K562 (cell line): ENCODE results near the gene TTC16. TPM values are rescaled to one million over a fixed set of nuclear protein-coding genes. Genes with fewer than 3 reads are reported as not detected.

Experiments
- ATAC-seq: fragments of 200-7000 bp; cut with Tn5 transposase; 3 replicates; pipeline ENCODE4 v1.9.1; 2020; ENCODE audit warnings: moderate library complexity
- BruUV-seq: library from RNA; stranded (reverse); fragments of 400-500 nt; replicated peaks from 2 replicates; lab custom pipeline; 2021; lab: Mats Ljungman, UMichigan
- CTCF ChIA-PET: fragments of 300-600 bp; formaldehyde crosslinking; extraction: SDS; loops from one replicate; lab custom pipeline; 2021; ENCODE audit warnings: low intra/inter-chr PET ratio; lab: Yijun Ruan, JAX
- POLR2A ChIA-PET: fragments of 300-600, 350-650 bp; sonication (Branson Sonifier 250); formaldehyde crosslinking; extraction: SDS; loops from one replicate; lab custom pipeline; 2021; ENCODE audit warnings: antibody characterized with exemption, inconsistent platforms; lab: Yijun Ruan, JAX
- DNase-seq, 4 experiments: peaks; one replicate each; pipeline versions ENCODE4 v3.0.0 to v3.0.0-alpha.2; 2011 to 2018; ENCODE audit warnings: low spot score in 3 of 4, mixed read lengths in 3 of 4; ENCODE audit errors: extremely low read depth in 1 of 4
- FAIRE-seq: peaks from 2 replicates; lab custom pipeline; 2011; peaks lifted over from hg19 to GRCh38; lab: Jason Lieb, UNC
- H2AFZ ChIP-seq: 2 replicates; pipeline ENCODE4 v1.6.0; 2011; ENCODE audit warnings: low read depth, low read length, control low read depth, inconsistent platforms
- H3K27ac ChIP-seq: fragments of 200-600 bp; 3 replicates; pipeline ENCODE4 v1.8.0; 2011; ENCODE audit warnings: low read depth, mild to moderate bottlenecking, control low read depth, inconsistent platforms, low read length, moderate library complexity, mixed read lengths; ENCODE audit errors: extremely low read depth
- H3K27me3 ChIP-seq, 2 experiments: fragments of 300-600 bp in 1 of 2; 2 replicates in 1 of 2; 3 replicates in 1 of 2; pipeline versions ENCODE4 v1.6.0 to v1.8.0; 2011; ENCODE audit warnings: inconsistent platforms in 2 of 2, low read length in 2 of 2, mild to moderate bottlenecking in 1 of 2, mixed read lengths in 1 of 2, moderate library complexity in 1 of 2; ENCODE audit not compliant: control insufficient read depth in 2 of 2, insufficient read depth in 2 of 2
- H3K36me3 ChIP-seq: fragments of 300-600 bp; 3 replicates; pipeline ENCODE4 v1.8.0; 2011; ENCODE audit warnings: mild to moderate bottlenecking, low read length, inconsistent platforms; ENCODE audit not compliant: control insufficient read depth, insufficient read depth
- H3K4me1 ChIP-seq, 2 experiments: fragments of 200-600 bp in 1 of 2; replicated peaks in 1 of 2; 2 replicates in 1 of 2; 3 replicates in 1 of 2; pipeline versions ENCODE4 v1.5.1 to v1.8.0; 2011; ENCODE audit warnings: inconsistent platforms in 2 of 2, low read length in 2 of 2, mild to moderate bottlenecking in 1 of 2, mixed read lengths in 1 of 2, moderate library complexity in 1 of 2; ENCODE audit not compliant: control insufficient read depth in 2 of 2, insufficient read depth in 2 of 2
- H3K4me2 ChIP-seq: 2 replicates; pipeline ENCODE4 v1.6.1; 2011; ENCODE audit warnings: low read length, control low read depth, inconsistent platforms, mixed read lengths; ENCODE audit not compliant: insufficient read depth
- H3K4me3 ChIP-seq: fragments of 200-600 bp; sonication (generic), shearing (Covaris generic); 2 replicates; pipeline ENCODE4 v1.5.1; 2016; ENCODE audit warnings: control low read depth, inconsistent platforms
- H3K79me2 ChIP-seq: fragments of 200-600 bp; 3 replicates; pipeline ENCODE4 v1.8.0; 2011; ENCODE audit warnings: low read length, inconsistent platforms; ENCODE audit not compliant: control insufficient read depth, insufficient read depth
- H3K9ac ChIP-seq, 2 experiments: 2 replicates each; pipeline versions ENCODE4 v1.6.0 to v1.6.1; 2011; ENCODE audit warnings: low read depth in 2 of 2, low read length in 2 of 2, control low read depth in 1 of 2, inconsistent platforms in 1 of 2, mild to moderate bottlenecking in 1 of 2, mixed read lengths in 1 of 2; ENCODE audit not compliant: insufficient read depth in 1 of 2
- H3K9me1 ChIP-seq: one replicate; pipeline ENCODE4 v1.6.0; 2011; ENCODE audit warnings: inconsistent platforms, mild to moderate bottlenecking, low read length, moderate library complexity; ENCODE audit not compliant: control insufficient read depth, insufficient read depth
- H3K9me3 ChIP-seq: replicated peaks from 2 replicates; pipeline ENCODE4 v1.5.1; 2011; ENCODE audit warnings: low read depth, low read length, inconsistent platforms; ENCODE audit not compliant: control insufficient read depth, insufficient read depth
- H4K20me1 ChIP-seq: replicated peaks from 2 replicates; pipeline ENCODE4 v1.6.1; 2011; ENCODE audit warnings: low read length, inconsistent platforms, mixed read lengths; ENCODE audit not compliant: control insufficient read depth, insufficient read depth
- FOXP1 ChIP-seq: sonication (generic); formaldehyde crosslinking; IDR thresholded peaks from 2 replicates; pipeline ENCODE4 v1.8.0; 2022; ENCODE audit warnings: mild to moderate bottlenecking, missing genetic modification reagents
- KDM1A ChIP-seq, 2 experiments: fragments of 450-650 bp; IDR thresholded peaks; 2 replicates each; pipeline ENCODE4 v1.6.1; 2016; ENCODE audit warnings: mild to moderate bottlenecking in 2 of 2
- PTTG1 ChIP-seq: fragments of 450-650 bp; IDR thresholded peaks from 2 replicates; pipeline ENCODE4 v1.6.1; 2016; ENCODE audit warnings: low read depth, mild to moderate bottlenecking, missing genetic modification characterization, missing compliant biosample characterization
- RBM25 ChIP-seq: fragments of 200-400 bp; formaldehyde crosslinking; IDR thresholded peaks from 2 replicates; pipeline ENCODE4 v1.6.1; 2018; ENCODE audit warnings: low read length, low read depth, moderate library complexity; ENCODE audit not compliant: severe bottlenecking
- RCOR1 ChIP-seq, 2 experiments: IDR thresholded peaks; 2 replicates each; pipeline ENCODE4 v1.6.1; 2012; ENCODE audit warnings: low read depth in 2 of 2, low read length in 2 of 2, borderline replicate concordance in 1 of 2, improper control_type of control experiment in 1 of 2
- SMARCA5 ChIP-seq: fragments of 450-650 bp; IDR thresholded peaks from 2 replicates; pipeline ENCODE4 v1.6.1; 2016
- ZNF140 ChIP-seq: fragments of 250-450 bp; sonication (Bioruptor Pico); IDR thresholded peaks from 2 replicates; pipeline ENCODE4 v1.8.0; 2021; ENCODE audit warnings: moderate library complexity, mild to moderate bottlenecking, inconsistent platforms
- ZNF146 ChIP-seq: IDR thresholded peaks from one replicate; pipeline ENCODE4 v1.6.1; 2018; ENCODE audit warnings: missing compliant biosample characterization; ENCODE audit not compliant: unreplicated experiment
- WGBS: fragments of 100-300 bp; shearing (Covaris generic); methylation state at CpG from one replicate; pipeline ENCODE4 v1.1.6; 2016; ENCODE audit warnings: low coverage, mixed read lengths; ENCODE audit not compliant: insufficient coverage; ENCODE audit errors: missing lambda C conversion rate; 5-methylcytosine and 5-hydroxymethylcytosine counted together
- in situ Hi-C: fragments of 300-500 bp; cut with MboI; formaldehyde crosslinking; loops from 4 replicates; pipeline ENCODE4 v1.15.0; 2018; ENCODE audit warnings: inconsistent platforms, mixed read lengths
- intact Hi-C: fragments of 100-400 bp; cut with micrococcal nuclease; formaldehyde crosslinking; loops from 2 replicates; pipeline ENCODE4 v1.14.2; 2022
- polyA plus RNA-seq, 8 experiments: library from polyadenylated mRNA; depleted of rRNA in 4 of 8; stranded (reverse) in 5 of 8; unstranded in 3 of 8; fragments of >200 nt; fragmentation: Nextera tagmentation in 2 of 8; fragmentation: Illumina TruSeq in 1 of 8; extraction: Ambion mirVana in 2 of 8; extraction: Trizol in 1 of 8; gene quantifications; 2 replicates each; pipeline versions ENCODE4 v1.2.1 to v1.2.3, GENCODE V29; 2011 to 2014; ENCODE audit warnings: inconsistent platforms in 1 of 8, missing spikeins in 1 of 8
- total RNA-seq, 7 experiments: library from RNA; depleted of rRNA in 6 of 7; stranded (reverse); fragments of >200 nt in 6 of 7; fragmentation: Illumina TruSeq in 2 of 7; extraction: Trizol in 2 of 7; gene quantifications; 2 replicates each; pipeline versions ENCODE4 v1.2.1 to v1.2.3, GENCODE V29; 2011 to 2021; ENCODE audit warnings: low replicate concordance in 1 of 7
- TF ChIP-seq, protein P1 (sequence below): fragments of 450-650 bp; IDR thresholded peaks from 2 replicates; pipeline ENCODE4 v1.6.1; 2016; ENCODE audit warnings: low read depth
- TF ChIP-seq, protein P2 (sequence below): fragments of 450-650 bp; IDR thresholded peaks from 2 replicates; pipeline ENCODE4 v1.6.1; 2016; ENCODE audit warnings: borderline replicate concordance

Gene TTC16
- total and polyA plus RNA-seq, 9 of the 15 experiments (the other 6 are each of a cell fraction or from before 2014, with no cell fraction given): 0.11 TPM; not detected in 8

DNA sequence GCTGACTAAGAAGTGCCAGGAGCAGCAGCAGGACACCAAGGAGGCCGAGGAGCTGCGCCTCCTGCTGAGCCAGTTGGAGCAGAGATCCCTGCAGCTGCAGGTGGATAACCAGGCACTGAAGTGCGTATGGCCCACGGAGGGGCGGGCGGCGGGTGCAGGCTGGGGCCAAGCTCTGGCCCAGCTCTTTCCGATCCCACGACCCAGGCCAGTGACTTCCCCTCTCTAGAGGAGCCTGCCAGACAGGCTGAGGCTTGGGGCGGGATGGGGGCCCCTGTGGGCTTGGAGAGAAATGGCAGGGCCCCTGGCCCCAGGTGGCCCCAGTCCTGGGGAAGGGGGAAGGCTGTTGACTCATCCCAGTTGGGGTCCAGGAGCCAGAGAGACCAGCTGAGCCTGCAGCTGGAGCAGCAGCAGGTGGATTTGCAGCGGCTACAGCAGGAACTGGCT, 4.0 kb upstream of the TTC16 start (continued):
- TF ChIP-seq, protein P1, sequence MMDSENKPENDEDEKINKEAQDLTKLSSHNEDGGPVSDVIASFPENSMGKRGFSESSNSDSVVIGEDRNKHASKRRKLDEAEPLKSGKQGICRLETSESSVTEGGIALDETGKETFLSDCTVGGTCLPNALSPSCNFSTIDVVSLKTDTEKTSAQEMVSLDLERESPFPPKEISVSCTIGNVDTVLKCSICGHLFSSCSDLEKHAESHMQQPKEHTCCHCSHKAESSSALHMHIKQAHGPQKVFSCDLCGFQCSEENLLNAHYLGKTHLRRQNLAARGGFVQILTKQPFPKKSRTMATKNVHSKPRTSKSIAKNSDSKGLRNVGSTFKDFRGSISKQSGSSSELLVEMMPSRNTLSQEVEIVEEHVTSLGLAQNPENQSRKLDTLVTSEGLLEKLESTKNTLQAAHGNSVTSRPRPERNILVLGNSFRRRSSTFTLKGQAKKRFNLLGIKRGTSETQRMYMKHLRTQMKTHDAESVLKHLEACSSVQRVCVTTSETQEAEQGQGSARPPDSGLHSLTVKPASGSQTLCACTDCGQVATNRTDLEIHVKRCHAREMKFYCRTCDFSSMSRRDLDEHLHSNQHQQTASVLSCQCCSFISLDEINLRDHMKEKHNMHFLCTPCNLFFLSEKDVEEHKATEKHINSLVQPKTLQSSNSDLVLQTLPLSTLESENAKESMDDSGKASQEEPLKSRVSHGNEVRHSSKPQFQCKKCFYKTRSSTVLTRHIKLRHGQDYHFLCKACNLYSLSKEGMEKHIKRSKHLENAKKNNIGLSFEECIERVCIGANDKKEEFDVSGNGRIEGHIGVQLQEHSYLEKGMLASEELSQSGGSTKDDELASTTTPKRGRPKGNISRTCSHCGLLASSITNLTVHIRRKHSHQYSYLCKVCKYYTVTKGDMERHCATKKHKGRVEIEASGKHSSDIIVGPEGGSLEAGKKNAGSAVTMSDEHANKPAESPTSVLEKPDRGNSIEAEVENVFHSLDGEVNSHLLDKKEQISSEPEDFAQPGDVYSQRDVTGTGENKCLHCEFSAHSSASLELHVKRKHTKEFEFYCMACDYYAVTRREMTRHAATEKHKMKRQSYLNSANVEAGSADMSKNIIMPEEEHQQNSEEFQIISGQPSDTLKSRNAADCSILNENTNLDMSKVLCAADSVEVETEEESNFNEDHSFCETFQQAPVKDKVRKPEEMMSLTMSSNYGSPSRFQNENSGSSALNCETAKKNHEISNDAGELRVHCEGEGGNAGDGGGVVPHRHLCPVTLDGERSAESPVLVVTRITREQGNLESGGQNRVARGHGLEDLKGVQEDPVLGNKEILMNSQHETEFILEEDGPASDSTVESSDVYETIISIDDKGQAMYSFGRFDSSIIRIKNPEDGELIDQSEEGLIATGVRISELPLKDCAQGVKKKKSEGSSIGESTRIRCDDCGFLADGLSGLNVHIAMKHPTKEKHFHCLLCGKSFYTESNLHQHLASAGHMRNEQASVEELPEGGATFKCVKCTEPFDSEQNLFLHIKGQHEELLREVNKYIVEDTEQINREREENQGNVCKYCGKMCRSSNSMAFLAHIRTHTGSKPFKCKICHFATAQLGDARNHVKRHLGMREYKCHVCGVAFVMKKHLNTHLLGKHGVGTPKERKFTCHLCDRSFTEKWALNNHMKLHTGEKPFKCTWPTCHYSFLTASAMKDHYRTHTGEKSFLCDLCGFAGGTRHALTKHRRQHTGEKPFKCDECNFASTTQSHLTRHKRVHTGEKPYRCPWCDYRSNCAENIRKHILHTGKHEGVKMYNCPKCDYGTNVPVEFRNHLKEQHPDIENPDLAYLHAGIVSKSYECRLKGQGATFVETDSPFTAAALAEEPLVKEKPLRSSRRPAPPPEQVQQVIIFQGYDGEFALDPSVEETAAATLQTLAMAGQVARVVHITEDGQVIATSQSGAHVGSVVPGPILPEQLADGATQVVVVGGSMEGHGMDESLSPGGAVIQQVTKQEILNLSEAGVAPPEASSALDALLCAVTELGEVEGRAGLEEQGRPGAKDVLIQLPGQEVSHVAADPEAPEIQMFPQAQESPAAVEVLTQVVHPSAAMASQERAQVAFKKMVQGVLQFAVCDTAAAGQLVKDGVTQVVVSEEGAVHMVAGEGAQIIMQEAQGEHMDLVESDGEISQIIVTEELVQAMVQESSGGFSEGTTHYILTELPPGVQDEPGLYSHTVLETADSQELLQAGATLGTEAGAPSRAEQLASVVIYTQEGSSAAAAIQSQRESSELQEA: no peak

DNA sequence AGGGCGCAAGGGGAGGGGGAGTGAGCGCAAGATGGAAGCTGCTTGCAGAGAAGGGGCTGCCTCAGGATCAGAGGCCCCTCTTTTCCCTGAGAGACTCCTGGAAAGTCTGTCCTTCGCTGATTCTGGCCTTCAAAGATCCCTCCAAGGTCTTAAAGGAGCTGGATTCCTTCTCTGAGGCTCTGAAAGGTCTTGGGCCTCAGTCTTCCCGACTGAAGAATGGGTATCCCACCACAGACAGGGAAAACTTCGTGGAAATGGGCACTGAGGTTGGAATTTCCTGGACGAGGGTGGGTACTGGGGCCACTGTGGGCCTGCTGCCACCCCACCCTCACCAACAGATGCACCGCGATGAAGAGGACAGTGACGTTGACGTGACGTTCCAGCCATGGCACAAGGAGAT, 3.5 kb upstream of the TTC16 start:
- ChIA-PET CTCF (no interaction called here), POLR2A (interaction anchor here (0.5 to 1.5 kb wide), 3 partner anchors 8 to 203 kb away, joined by 4 to 6 read pairs (median 6); no protein-coding TSS in a partner anchor)
- Histone ChIP-seq H3K4me3 (no peak overlapping the region), H3K9ac (peak overlapping the region in 1 of 2 experiments; percentile 55; a peak in 2 of 4 replicates), H3K9me3 (0 out of 2 replicates have a peak, but pooled peaks cover 4% of the 10 kb centered on the region), H3K79me2 (0 out of 3 replicates have a peak, but pooled peaks cover 3% of the 10 kb centered on the region), H4K20me1 (peaks cover 3% of the 10 kb centered on the region; the same call in 1 of the 2 replicates), H3K27ac (no peak overlapping the region), H3K36me3 (no peaks in the 10 kb centered on the region), H3K27me3 (no peaks in the 10 kb centered on the region), H3K4me2 (no peak overlapping the region), H3K4me1 (peaks cover 4 to 57% of the 10 kb centered on the region in 2 experiments; a peak in 4 of 5 replicates), H2AFZ (no peak overlapping the region), H3K9me1 (peaks cover 4% of the 10 kb centered on the region)
- DNase-seq (no peak), FAIRE-seq (no peak), ATAC-seq (no peak)
- no TSS peak for BruUV-seq
- intact Hi-C loops (no loop called here), in situ Hi-C loops (no loop called here)
- WGBS: 72% methylated on average over 10 of the region's 11 CpGs
- TF ChIP-seq, protein P2, sequence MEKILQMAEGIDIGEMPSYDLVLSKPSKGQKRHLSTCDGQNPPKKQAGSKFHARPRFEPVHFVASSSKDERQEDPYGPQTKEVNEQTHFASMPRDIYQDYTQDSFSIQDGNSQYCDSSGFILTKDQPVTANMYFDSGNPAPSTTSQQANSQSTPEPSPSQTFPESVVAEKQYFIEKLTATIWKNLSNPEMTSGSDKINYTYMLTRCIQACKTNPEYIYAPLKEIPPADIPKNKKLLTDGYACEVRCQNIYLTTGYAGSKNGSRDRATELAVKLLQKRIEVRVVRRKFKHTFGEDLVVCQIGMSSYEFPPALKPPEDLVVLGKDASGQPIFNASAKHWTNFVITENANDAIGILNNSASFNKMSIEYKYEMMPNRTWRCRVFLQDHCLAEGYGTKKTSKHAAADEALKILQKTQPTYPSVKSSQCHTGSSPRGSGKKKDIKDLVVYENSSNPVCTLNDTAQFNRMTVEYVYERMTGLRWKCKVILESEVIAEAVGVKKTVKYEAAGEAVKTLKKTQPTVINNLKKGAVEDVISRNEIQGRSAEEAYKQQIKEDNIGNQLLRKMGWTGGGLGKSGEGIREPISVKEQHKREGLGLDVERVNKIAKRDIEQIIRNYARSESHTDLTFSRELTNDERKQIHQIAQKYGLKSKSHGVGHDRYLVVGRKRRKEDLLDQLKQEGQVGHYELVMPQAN: no peak
- no peak for TF ChIP-seq FOXP1 (CRISPR knock-in tag)
- no peak for TF ChIP-seq ZNF140
- peak in 1 of 2 experiments; percentile 72; a peak in 2 of 4 replicates for TF ChIP-seq KDM1A (IDR thresholded peaks at IDR 0.05)
- peak; percentile 61; the same call in 1 of the 2 replicates for TF ChIP-seq SMARCA5
- 0 out of 4 replicates have a peak, but pooled peaks of 1 of the 2 experiments have one; percentile 45 for TF ChIP-seq RCOR1 (IDR thresholded peaks at IDR 0.05; ENCODE audit: borderline replicate concordance in 1 of 2, low read depth in 2 of 2, low read length in 2 of 2)
- TF ChIP-seq ZNF146 (CRISPR knock-in tag): no peak
- TF ChIP-seq RBM25: peak; percentile 71
- TF ChIP-seq PTTG1 (tag): no peak
